Astrocyte of the cerebellum (primary cell): ENCODE measurements around the gene RAPGEF5.

Experiments used
- DNase-seq: peaks from one replicate; pipeline ENCODE4 v3.0.0-alpha.2; 2011; ENCODE audit warnings: low read depth
- H3K4me3 ChIP-seq: 2 replicates; pipeline ENCODE4 v1.5.1; 2011; ENCODE audit warnings: mild to moderate bottlenecking, low read depth, low read length, moderate library complexity
- CTCF ChIP-seq: IDR thresholded peaks from 2 replicates; pipeline ENCODE4 v1.5.1; 2012; ENCODE audit warnings: low read length, low read depth, moderate library complexity, mild to moderate bottlenecking; ENCODE audit errors: missing control alignments
- in situ Hi-C: cut with HindIII; loops from 2 replicates; pipeline ENCODE4 v1.10.0; 2017; ENCODE audit warnings: low sequenced_read_pairs

RAPGEF5 gene

GRCh38 chr7:22153432-22154142 lies 203.4 kb downstream of the RAPGEF5 start:
- in situ Hi-C loops = no loop called here
- DNase-seq = no peak
- no peak for TF ChIP-seq CTCF
- no peak overlapping the region for H3K4me3 ChIP-seq

GRCh38 chr7:22152690-22153089 lies 204.3 kb downstream of the RAPGEF5 start:
- no peak for DNase-seq
- in situ Hi-C loops = no loop called here
- TF ChIP-seq CTCF = no peak
- H3K4me3 ChIP-seq = no peak overlapping the region

GRCh38 chr7:22151901-22152300 lies 205.1 kb downstream of the RAPGEF5 start:
- no peak for TF ChIP-seq CTCF
- H3K4me3 ChIP-seq = no peak overlapping the region
- in situ Hi-C loops = no loop called here
- no peak for DNase-seq

GRCh38 chr7:22150221-22150620 lies 206.7 kb downstream of the RAPGEF5 start:
- DNase-seq = peak; percentile 27
- no peak overlapping the region for H3K4me3 ChIP-seq
- no peak for TF ChIP-seq CTCF
- in situ Hi-C loops = no loop called here

GRCh38 chr7:22147868-22148267 lies 209.1 kb downstream of the RAPGEF5 start:
- no peak overlapping the region for H3K4me3 ChIP-seq
- in situ Hi-C loops = no loop called here
- TF ChIP-seq CTCF = no peak
- no peak for DNase-seq

- TF ChIP-seq CTCF = no peak
- in situ Hi-C loops = no loop called here
- DNase-seq = no peak
- no peak overlapping the region for H3K4me3 ChIP-seq
Observed at GRCh38 chr7:22146961-22147512, 209.9 kb downstream of the RAPGEF5 start.
